Measurements from ENCODE around the gene YAF2.
"Not testable (repeated sequence)": the region's sequence is repeated elsewhere in the genome, so short reads cannot be mapped to it uniquely, and the experiment has no call there.

The YAF2 gene

DNA sequence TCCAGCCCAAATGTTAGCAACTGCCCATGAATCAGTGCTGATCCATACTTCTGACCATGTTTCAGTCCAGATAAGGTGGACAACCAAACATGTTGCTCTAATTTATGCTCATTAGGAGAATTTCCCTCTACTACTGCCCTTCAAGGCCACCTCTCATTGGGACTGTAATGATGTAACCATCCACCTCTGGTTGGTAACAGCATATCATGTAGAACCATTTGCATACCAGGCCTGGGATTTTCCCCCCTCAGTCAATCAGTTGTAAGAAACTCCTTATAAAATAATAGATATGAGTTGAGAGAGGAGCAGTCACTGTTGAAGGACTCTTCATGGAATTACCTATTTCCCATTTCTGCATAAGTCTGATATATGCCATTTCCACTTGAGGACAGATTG, 17.8 kb upstream of the YAF2 start:
- no peak overlapping the region for H3K4me3 ChIP-seq (ENCODE audit: low read depth in 1 of 2, low read length in 1 of 2)
- H3K9me3 ChIP-seq = no peaks in the 10 kb centered on the region
- TF ChIP-seq, protein P1, sequence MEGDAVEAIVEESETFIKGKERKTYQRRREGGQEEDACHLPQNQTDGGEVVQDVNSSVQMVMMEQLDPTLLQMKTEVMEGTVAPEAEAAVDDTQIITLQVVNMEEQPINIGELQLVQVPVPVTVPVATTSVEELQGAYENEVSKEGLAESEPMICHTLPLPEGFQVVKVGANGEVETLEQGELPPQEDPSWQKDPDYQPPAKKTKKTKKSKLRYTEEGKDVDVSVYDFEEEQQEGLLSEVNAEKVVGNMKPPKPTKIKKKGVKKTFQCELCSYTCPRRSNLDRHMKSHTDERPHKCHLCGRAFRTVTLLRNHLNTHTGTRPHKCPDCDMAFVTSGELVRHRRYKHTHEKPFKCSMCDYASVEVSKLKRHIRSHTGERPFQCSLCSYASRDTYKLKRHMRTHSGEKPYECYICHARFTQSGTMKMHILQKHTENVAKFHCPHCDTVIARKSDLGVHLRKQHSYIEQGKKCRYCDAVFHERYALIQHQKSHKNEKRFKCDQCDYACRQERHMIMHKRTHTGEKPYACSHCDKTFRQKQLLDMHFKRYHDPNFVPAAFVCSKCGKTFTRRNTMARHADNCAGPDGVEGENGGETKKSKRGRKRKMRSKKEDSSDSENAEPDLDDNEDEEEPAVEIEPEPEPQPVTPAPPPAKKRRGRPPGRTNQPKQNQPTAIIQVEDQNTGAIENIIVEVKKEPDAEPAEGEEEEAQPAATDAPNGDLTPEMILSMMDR (IDR thresholded peaks at IDR 0.05) = no peak
- no peak overlapping the region for H3K27ac ChIP-seq
- no peaks in the 10 kb centered on the region for H3K36me3 ChIP-seq
- H3K4me1 ChIP-seq (ENCODE audit: control insufficient read depth in 1 of 2, insufficient read depth in 1 of 2, low read depth in 1 of 2, low read length in 1 of 2) = no peaks in the 10 kb centered on the region
- no peaks in the 10 kb centered on the region for H3K27me3 ChIP-seq

DNA sequence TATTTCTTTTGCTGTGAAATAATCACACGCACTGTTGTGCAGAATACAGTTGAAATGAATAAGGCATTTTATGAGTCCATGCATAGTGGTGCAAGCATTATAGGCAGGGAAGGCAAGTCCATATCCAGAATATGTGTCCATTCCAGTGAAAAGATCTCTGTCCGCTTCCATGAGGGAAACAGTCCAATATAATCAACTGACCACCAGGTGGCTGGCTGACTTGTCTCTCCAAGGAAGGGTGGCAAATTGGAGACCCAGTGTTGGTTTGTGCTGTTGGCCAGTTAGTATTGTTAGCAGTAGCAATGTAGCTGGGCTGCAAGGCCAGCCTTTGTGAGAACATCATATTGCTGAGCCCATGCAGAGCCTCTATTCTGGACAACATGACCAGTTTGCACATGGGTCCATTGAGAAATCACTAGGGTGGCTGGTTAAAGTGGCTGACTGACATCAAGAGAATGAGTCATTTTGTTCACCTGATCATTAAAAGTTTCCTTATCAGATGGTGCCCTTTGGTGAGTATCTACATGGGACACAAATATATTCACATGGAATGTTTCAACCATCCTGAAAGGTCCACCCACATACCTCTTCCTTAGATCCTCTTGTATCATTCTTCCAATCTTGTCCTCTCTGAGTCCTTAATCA, 17.3 kb upstream of the YAF2 start:
- TF ChIP-seq, protein P1 (IDR thresholded peaks at IDR 0.05) = no peak

DNA sequence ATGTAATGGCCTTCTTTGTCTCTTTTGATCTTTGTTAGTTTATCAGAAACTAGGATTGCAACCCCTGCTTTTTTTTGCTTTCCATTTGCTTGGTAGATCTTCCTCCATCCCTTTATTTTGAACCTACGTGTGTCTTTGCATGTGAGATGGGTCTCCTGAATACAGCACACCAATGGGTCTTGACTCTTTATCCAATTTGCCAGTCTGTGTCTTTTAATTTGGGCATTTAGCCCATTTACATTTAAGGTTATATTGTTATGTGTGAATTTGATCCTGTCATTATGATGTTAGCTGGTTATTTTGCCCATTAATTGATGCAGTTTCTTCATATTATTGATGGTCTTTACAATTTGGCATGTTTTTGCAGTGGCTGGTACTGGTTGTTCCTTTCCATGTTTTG, 14.6 kb upstream of the YAF2 start:
- not testable (repeated sequence) for H3K4me1 ChIP-seq (ENCODE audit: control insufficient read depth in 1 of 2, insufficient read depth in 1 of 2, low read depth in 1 of 2, low read length in 1 of 2); H3K27me3 ChIP-seq; H3K36me3 ChIP-seq; H3K4me3 ChIP-seq (ENCODE audit: low read depth in 1 of 2, low read length in 1 of 2); H3K9me3 ChIP-seq; H3K27ac ChIP-seq

More for the DNA sequence above, 17.3 kb upstream of the YAF2 start:
- no peaks in the 10 kb centered on the region for H3K27me3 ChIP-seq
- no peak overlapping the region for H3K4me3 ChIP-seq (ENCODE audit: low read depth in 1 of 2, low read length in 1 of 2)
- no peaks in the 10 kb centered on the region for H3K9me3 ChIP-seq
- no peaks in the 10 kb centered on the region for H3K36me3 ChIP-seq
- no peak overlapping the region for H3K27ac ChIP-seq
- no peaks in the 10 kb centered on the region for H3K4me1 ChIP-seq (ENCODE audit: control insufficient read depth in 1 of 2, insufficient read depth in 1 of 2, low read depth in 1 of 2, low read length in 1 of 2)

DNA sequence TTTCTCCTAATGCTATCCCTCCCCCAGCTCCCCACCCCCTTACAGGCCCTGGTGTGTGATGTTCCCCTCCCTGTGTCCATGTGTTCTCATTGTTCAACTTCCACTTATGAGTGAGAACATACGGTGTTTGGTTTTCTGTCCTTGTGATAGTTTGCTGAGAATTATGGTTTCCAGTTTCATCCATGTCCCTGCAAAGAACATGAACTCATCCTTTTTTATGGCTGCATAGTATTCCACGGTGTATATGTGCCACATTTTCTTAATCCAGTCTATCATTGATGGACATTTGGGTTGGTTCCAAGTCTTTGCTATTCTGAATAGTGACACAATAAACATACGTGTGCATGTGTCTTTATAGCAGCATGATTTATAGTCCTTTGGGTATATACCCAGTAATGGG, 11.0 kb upstream of the YAF2 start:
- not testable (repeated sequence) for H3K36me3 ChIP-seq; H3K4me1 ChIP-seq (ENCODE audit: control insufficient read depth in 1 of 2, insufficient read depth in 1 of 2, low read depth in 1 of 2, low read length in 1 of 2)

DNA sequence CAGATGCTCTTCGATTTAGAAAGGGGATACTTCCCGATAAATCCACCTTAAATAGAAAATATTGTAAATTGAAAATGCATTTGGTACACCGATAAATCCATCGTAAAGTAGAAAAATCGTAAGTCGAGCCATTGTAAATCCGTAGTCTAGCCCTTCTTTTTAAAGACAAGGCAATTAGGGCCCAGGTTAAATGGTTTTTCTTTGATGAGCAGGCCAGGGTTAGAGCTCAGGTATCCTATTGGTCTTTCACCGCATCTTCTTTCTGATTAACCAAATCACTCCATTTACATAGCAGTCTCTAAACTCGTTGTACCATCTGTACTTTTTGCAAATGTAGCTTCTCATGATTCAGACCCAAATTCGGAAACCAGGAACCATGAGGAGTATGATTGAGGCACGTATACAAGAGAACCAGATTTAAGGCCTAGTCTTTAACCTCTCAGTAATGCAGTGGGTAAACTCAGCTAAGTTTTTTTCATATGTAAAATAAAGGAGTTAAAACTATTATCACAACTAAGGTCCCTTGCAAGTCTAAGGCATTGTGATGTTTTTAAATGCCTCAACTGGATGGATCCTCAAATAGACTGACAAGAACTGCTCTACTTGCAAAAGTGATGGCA, 2.2 kb upstream of the YAF2 start:
- no peaks in the 10 kb centered on the region for H3K9me3 ChIP-seq
- TF ChIP-seq, protein P1 (IDR thresholded peaks at IDR 0.05) = no peak
- H3K4me1 ChIP-seq (ENCODE audit: control insufficient read depth in 1 of 2, insufficient read depth in 1 of 2, low read depth in 1 of 2, low read length in 1 of 2) = peaks cover 18 to 20% of the 10 kb centered on the region in 2 experiments
- no peaks in the 10 kb centered on the region for H3K36me3 ChIP-seq
- H3K4me3 ChIP-seq (ENCODE audit: low read depth in 1 of 2, low read length in 1 of 2) = no peak overlapping the region
- H3K27ac ChIP-seq = no peak overlapping the region
- peaks cover 5% of the 10 kb centered on the region for H3K27me3 ChIP-seq

More for the DNA sequence above, 11.0 kb upstream of the YAF2 start:
- H3K27ac ChIP-seq; H3K27me3 ChIP-seq; H3K4me3 ChIP-seq (ENCODE audit: low read depth in 1 of 2, low read length in 1 of 2); H3K9me3 ChIP-seq: not testable (repeated sequence)

DNA sequence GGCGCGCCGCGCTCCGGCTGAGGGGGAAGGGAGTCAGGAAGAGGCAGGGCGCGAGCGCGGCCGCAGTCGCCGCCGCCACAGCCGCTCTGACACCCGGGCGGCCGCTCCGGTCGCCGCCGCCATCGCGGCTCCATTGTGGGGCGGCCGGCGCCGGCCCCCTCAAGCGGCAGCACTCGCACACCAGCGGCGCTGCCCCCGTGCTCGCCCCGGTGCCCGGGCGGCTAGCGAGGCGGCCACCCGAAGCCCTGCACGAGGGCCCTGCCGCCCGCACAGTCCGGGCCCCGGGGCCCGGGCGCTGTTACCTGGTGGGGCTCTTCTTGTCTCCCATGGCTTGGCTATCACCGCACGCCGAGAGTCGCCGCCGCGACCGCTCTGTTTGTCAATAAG, 202 bp downstream of the YAF2 start:
- H3K9me3 ChIP-seq = no peaks in the 10 kb centered on the region
- peak overlapping the region; percentile 80 to 83 for H3K4me3 ChIP-seq (ENCODE audit: low read depth in 1 of 2, low read length in 1 of 2)
- H3K4me1 ChIP-seq (ENCODE audit: control insufficient read depth in 1 of 2, insufficient read depth in 1 of 2, low read depth in 1 of 2, low read length in 1 of 2) = peaks cover 18 to 20% of the 10 kb centered on the region in 2 experiments
- TF ChIP-seq, protein P1 (IDR thresholded peaks at IDR 0.05) = no peak
- peaks cover 5% of the 10 kb centered on the region for H3K27me3 ChIP-seq
- peaks cover 9% of the 10 kb centered on the region for H3K36me3 ChIP-seq
- peak overlapping the region; percentile 94 for H3K27ac ChIP-seq

All from neutrophil (primary cell).